HG02885 (cell line): Measurements from ENCODE around the gene TAL2.
"Not testable (repeated sequence)": the region's sequence is repeated elsewhere in the genome, so short reads cannot be mapped to it uniquely, and the experiment has no call there.

Experiments used
- ATAC-seq: cut with Tn5 transposase; IDR thresholded peaks from one replicate; pipeline ENCODE4 v1.9.1; 2021; ENCODE audit warnings: mild to moderate bottlenecking; ENCODE audit not compliant: unreplicated experiment, poor library complexity

Gene TAL2

GRCh38 chr9:105702207-105702606, 40.0 kb downstream of the TAL2 start:
- ATAC-seq, result no peak

GRCh38 chr9:105703638-105704037, 41.4 kb downstream of the TAL2 start:
- ATAC-seq, result not testable (repeated sequence)

GRCh38 chr9:105706156-105706555, 43.9 kb downstream of the TAL2 start:
- no peak for ATAC-seq

- peak; percentile 73 for ATAC-seq
Observed at GRCh38 chr9:105708405-105708804, 46.1 kb downstream of the TAL2 start.

- ATAC-seq, result no peak
Observed at GRCh38 chr9:105710638-105711037, 48.4 kb downstream of the TAL2 start.

- no peak for ATAC-seq
Observed at GRCh38 chr9:105711867-105712266, 49.6 kb downstream of the TAL2 start.

GRCh38 chr9:105712297-105712696, 50.0 kb downstream of the TAL2 start:
- no peak for ATAC-seq
